Right cardiac atrium (tissue), 5 donors: Measurements from ENCODE around the gene SRGN. TPM values are rescaled to one million over a fixed set of nuclear protein-coding genes. Genes with fewer than 3 reads are reported as not detected.

Source experiments
- ATAC-seq, 2 donors: fragments of 200-7000 bp; cut with Tn5 transposase; one replicate each; pipeline versions ENCODE4 v1.8.0 to v1.9.1; 2020; ENCODE audit warnings: moderate library complexity in 2 of 2, mild to moderate bottlenecking in 1 of 2
- DNase-seq, 3 donors: peaks; one replicate each; pipeline ENCODE4 v3.0.0-alpha.2; 2020
- H3K27ac ChIP-seq: one replicate; pipeline ENCODE4 v1.5.1; 2013; ENCODE audit warnings: mild to moderate bottlenecking, low read length, control low read depth, moderate library complexity
- H3K27me3 ChIP-seq: one replicate; pipeline ENCODE4 v1.6.1; 2013; ENCODE audit not compliant: control insufficient read depth, insufficient read depth
- H3K4me1 ChIP-seq: one replicate; pipeline ENCODE4 v1.6.1; 2013; ENCODE audit warnings: low read length; ENCODE audit not compliant: control insufficient read depth, insufficient read depth
- H3K4me3 ChIP-seq: one replicate; pipeline ENCODE4 v1.5.1; 2013; ENCODE audit warnings: low read length, control low read depth
- H3K9me3 ChIP-seq: one replicate; pipeline ENCODE4 v1.6.1; 2013; ENCODE audit warnings: low read length; ENCODE audit not compliant: control insufficient read depth
- WGBS: extraction: QIAGEN DNeasy Blood & Tissue Kit; methylation state at CpG from one replicate; pipeline ENCODE4 v1.1.7; 2013; 5-methylcytosine and 5-hydroxymethylcytosine counted together
- intact Hi-C, 4 donors: fragments of 100-400 bp; cut with DNase I; formaldehyde crosslinking; loops; one replicate each; pipeline versions ENCODE4 v1.11.0 to v1.14.0; 2022 to 2023
- polyA plus RNA-seq: library from polyadenylated mRNA; stranded (reverse); fragments of 200-250 nt; gene quantifications from one replicate; pipeline ENCODE4 v1.2.3, GENCODE V29; 2013
- total RNA-seq, 4 donors: library from RNA; stranded (reverse); fragmentation: NEBNext Ultra II Directional; extraction: Animal tissue kit (Norgen Biotek cat#: 25700); gene quantifications; one replicate each; pipeline ENCODE4 v1.2.1, GENCODE V29; 2021
- donor health status: healthy with polysubstance abuse.
- donor health status: DM: no; HTN: yes; CAD: no.
- donor health status: DM: no; HTN: no; CAD: no.
- donor health status: DM: no; HTN: yes; CAD: no; lungs with severe emphysema.
- donor health status: DM: yes; HTN: yes; CAD: no.

SRGN gene
- total and polyA plus RNA-seq, 5 donors: 53.4 to 102 (median 69.5) TPM

DNA sequence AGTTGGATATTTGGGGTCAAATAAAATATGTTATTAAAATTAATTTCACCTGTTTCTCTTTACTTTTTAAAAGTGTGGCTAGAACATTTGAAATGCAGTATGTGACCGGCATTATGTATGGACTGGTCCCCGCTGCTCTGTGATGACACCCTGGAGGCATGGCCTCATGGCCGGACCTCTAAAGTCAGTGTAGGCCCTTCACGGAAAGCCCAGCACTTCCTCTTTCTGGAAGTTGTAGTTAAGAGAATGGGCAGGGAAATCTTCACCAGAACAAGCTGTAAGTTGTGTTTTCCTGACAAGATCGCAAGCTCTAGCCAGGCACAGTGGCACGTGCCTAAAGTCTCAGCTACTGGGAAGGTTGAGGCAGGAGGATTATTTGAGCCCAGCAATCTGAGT, 38.3 kb upstream of the SRGN start:
- Histone ChIP-seq H3K4me3 (no peak overlapping the region), H3K9me3 (no peaks in the 10 kb centered on the region), H3K27me3 (no peaks in the 10 kb centered on the region), H3K4me1 (no peaks in the 10 kb centered on the region), H3K27ac (no peak overlapping the region)
- DNase-seq: peak in 1 of 3 donors; percentile 57
- intact Hi-C loops: no loop called here
- ATAC-seq: peak in 1 of 2 donors; percentile 36
- 76% methylated on average over 6 of the region's 6 CpGs for whole genome bisulfite sequencing

DNA sequence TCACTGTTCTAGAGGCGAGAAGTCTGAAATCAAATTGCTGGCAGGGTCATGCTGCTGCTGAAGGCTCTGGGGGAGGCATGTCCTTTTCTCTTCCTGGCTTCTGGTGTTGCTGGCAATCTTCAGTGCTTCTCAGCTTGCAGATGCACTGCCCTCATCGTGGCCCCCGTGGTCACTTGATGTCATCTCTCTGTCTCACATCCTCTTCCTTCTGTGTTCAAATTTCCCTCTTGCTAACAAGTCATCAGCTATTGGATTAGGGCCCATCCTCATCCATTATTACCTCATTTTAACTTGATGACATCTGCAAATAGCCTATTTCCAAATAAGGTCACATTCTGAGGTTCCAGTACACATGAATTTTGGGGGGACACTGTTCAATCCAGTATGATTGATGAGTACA, 36.6 kb upstream of the SRGN start:
- WGBS: 47% methylated on average over 3 of the region's 3 CpGs
- DNase-seq (peak in 1 of 3 donors; percentile 64), ATAC-seq (no peak)
- intact Hi-C loops: no loop called here
- H3K4me3 ChIP-seq: no peak overlapping the region
- no peaks in the 10 kb centered on the region for H3K9me3 ChIP-seq
- no peaks in the 10 kb centered on the region for H3K27me3 ChIP-seq
- H3K4me1 ChIP-seq: no peaks in the 10 kb centered on the region
- H3K27ac ChIP-seq: no peak overlapping the region

- H3K9me3 ChIP-seq: no peaks in the 10 kb centered on the region
- ATAC-seq: peak; percentile 27 to 38
- H3K27ac ChIP-seq: peak overlapping the region; percentile 6
- H3K27me3 ChIP-seq: no peaks in the 10 kb centered on the region
- H3K4me3 ChIP-seq: no peak overlapping the region
- 73% methylated on average over 10 of the region's 10 CpGs for WGBS
- no peak for DNase-seq
- H3K4me1 ChIP-seq: no peaks in the 10 kb centered on the region
- intact Hi-C loops: no loop called here
Measured at GRCh38 chr10:69051710-69052487, 36.0 kb upstream of the SRGN start.

- no peak for DNase-seq
- intact Hi-C loops: no loop called here
- 80% methylated on average over 6 of the region's 6 CpGs for WGBS
- Histone ChIP-seq H3K9me3 (no peaks in the 10 kb centered on the region), H3K27me3 (no peaks in the 10 kb centered on the region), H3K4me1 (peaks cover 2% of the 10 kb centered on the region), H3K27ac (peak overlapping the region; percentile 31), H3K4me3 (no peak overlapping the region)
- ATAC-seq: no peak
Measured at GRCh38 chr10:69052736-69053135, 35.2 kb upstream of the SRGN start.

GRCh38 chr10:69055241-69055640, 32.7 kb upstream of the SRGN start:
- 94% methylated on average over 2 of the region's 2 CpGs for WGBS

GRCh38 chr10:69056129-69056528, 31.8 kb upstream of the SRGN start:
- 47% methylated on average over 7 of the region's 7 CpGs for WGBS
- Histone ChIP-seq H3K27ac (no peak overlapping the region), H3K27me3 (no peaks in the 10 kb centered on the region), H3K4me3 (no peak overlapping the region), H3K9me3 (no peaks in the 10 kb centered on the region), H3K4me1 (peaks cover 5% of the 10 kb centered on the region)
- intact Hi-C loops: loop anchor here in 1 of 4 donors (5.0 kb wide), 1 partner anchor 36 kb away; no protein-coding TSS in a partner anchor
- peak; percentile 49 to 61 for ATAC-seq
- DNase-seq: no peak

More at GRCh38 chr10:69055241-69055640, 32.7 kb upstream of the SRGN start:
- ATAC-seq: no peak
- Histone ChIP-seq H3K4me3 (no peak overlapping the region), H3K27ac (no peak overlapping the region), H3K27me3 (no peaks in the 10 kb centered on the region), H3K4me1 (peaks cover 5% of the 10 kb centered on the region), H3K9me3 (no peaks in the 10 kb centered on the region)
- intact Hi-C loops: loop anchor here in 1 of 4 donors (5.0 kb wide), 1 partner anchor 37 kb away; no protein-coding TSS in a partner anchor
- no peak for DNase-seq

DNA sequence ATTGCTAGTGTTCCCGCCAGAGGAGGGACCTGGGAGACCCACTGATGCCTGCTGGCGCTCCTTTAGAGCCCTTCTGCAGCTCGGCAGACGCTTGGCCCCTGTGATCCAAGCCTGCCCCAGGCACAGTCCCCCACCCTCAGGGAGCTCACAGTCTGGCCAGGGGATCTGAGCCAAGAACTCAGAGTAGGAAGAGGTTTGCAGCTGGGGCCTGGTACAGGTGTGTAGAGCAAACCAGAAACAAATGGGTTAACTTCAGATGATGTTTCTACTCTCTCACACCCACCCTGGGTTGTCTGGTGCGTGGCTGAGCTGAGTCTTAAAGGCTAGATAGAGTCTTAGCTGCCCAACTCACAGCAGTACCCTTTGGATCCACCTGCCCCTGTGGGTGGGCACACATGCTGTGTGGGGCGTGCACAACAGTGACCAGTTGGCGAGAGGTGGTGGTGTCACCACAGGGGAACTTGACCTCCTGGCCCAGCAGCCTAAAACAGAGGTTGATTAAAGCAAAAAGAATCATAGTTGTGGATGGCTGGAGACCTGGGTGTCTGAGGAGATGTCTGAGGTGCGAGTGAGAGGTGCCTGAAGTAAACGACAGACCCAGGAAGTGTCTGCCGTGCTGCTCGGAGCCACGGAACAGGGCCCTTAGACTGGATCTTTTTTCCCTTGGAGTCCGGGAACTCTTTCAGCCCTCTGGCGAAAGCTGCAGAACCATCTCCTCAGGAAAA, 31.2 kb upstream of the SRGN start:
- ATAC-seq: no peak
- WGBS: 69% methylated on average over 14 of the region's 14 CpGs
- Histone ChIP-seq H3K4me1 (peaks cover 5% of the 10 kb centered on the region), H3K4me3 (no peak overlapping the region), H3K27ac (peak overlapping the region; percentile 34), H3K27me3 (no peaks in the 10 kb centered on the region), H3K9me3 (no peaks in the 10 kb centered on the region)
- intact Hi-C loops: loop anchor here in 1 of 4 donors (5.0 kb wide), 1 partner anchor 36 kb away; no protein-coding TSS in a partner anchor
- DNase-seq: no peak

- ATAC-seq (peak; percentile 33 to 46), DNase-seq (peak; percentile 43 to 79 (median 79))
- no peaks in the 10 kb centered on the region for H3K27me3 ChIP-seq
- WGBS: 47% methylated on average over 14 of the region's 14 CpGs
- H3K4me3 ChIP-seq: no peak overlapping the region
- intact Hi-C loops: loop anchor here in 1 of 4 donors (5.0 kb wide), 1 partner anchor 35 kb away; no protein-coding TSS in a partner anchor
- peak overlapping the region; percentile 66 for H3K27ac ChIP-seq
- H3K4me1 ChIP-seq: peaks cover 8% of the 10 kb centered on the region
- H3K9me3 ChIP-seq: no peaks in the 10 kb centered on the region
Measured at GRCh38 chr10:69057261-69057950, 30.5 kb upstream of the SRGN start.

DNA sequence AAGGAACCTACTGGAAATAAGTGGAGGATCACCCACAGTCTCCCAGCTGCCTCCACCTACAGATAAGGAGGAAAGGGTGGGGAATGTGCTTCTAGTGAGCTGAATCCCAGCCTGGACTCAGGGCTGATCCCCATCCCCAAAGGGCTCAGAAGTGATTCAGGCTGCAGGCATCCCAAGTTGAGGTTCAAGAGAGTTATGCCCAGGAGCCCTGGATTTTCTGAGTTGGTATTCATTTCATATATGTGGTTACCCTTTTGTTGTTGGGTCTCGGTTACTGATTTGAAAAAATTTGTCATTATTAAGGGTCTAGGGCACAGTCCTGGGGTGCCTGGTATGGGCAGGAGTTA, 30.0 kb upstream of the SRGN start:
- no peak overlapping the region for H3K4me3 ChIP-seq
- H3K27ac ChIP-seq: peak overlapping the region; percentile 66
- WGBS: 0% methylated on average over 1 of the region's 1 CpG
- H3K27me3 ChIP-seq: no peaks in the 10 kb centered on the region
- DNase-seq: no peak
- peaks cover 11% of the 10 kb centered on the region for H3K4me1 ChIP-seq
- intact Hi-C loops: loop anchor here in 1 of 4 donors (5.0 kb wide), 1 partner anchor 34 kb away; no protein-coding TSS in a partner anchor
- ATAC-seq: peak in 1 of 2 donors; percentile 7
- H3K9me3 ChIP-seq: no peaks in the 10 kb centered on the region

- H3K4me1 ChIP-seq: peaks cover 13% of the 10 kb centered on the region
Measured at GRCh38 chr10:69060127-69060798, 27.6 kb upstream of the SRGN start.

More at GRCh38 chr10:69060127-69060798, 27.6 kb upstream of the SRGN start:
- Histone ChIP-seq H3K9me3 (no peaks in the 10 kb centered on the region), H3K27me3 (no peaks in the 10 kb centered on the region), H3K27ac (peak overlapping the region; percentile 36), H3K4me3 (no peak overlapping the region)
- ATAC-seq (no peak), DNase-seq (no peak)
- intact Hi-C loops: no loop called here
- 97% methylated on average over 8 of the region's 8 CpGs for WGBS
